ENCODE results near the gene PTPN5. TPM values are rescaled to one million over a fixed set of nuclear protein-coding genes. Genes with fewer than 3 reads are reported as not detected.

Gene PTPN5
- total RNA-seq, 4 donors from 2014 or later, result 0.44 to 1.1 (median 0.56) TPM; not detected in 1

- no peaks in the 10 kb centered on the region for H3K27me3 ChIP-seq
- H3K4me3 ChIP-seq (replicated peaks in 1 of 3), result no peak overlapping the region
- no peaks in the 10 kb centered on the region for H3K36me3 ChIP-seq
- DNase-seq, result peak; percentile 38 to 44
- H3K9me3 ChIP-seq, result no peaks in the 10 kb centered on the region
- WGBS, 2 donors, result 37 to 40% methylated on average over 13 of the region's 13 CpGs
- no peak for TF ChIP-seq POLR2A (IDR thresholded peaks at IDR 0.05)
- TF ChIP-seq, protein P1, sequence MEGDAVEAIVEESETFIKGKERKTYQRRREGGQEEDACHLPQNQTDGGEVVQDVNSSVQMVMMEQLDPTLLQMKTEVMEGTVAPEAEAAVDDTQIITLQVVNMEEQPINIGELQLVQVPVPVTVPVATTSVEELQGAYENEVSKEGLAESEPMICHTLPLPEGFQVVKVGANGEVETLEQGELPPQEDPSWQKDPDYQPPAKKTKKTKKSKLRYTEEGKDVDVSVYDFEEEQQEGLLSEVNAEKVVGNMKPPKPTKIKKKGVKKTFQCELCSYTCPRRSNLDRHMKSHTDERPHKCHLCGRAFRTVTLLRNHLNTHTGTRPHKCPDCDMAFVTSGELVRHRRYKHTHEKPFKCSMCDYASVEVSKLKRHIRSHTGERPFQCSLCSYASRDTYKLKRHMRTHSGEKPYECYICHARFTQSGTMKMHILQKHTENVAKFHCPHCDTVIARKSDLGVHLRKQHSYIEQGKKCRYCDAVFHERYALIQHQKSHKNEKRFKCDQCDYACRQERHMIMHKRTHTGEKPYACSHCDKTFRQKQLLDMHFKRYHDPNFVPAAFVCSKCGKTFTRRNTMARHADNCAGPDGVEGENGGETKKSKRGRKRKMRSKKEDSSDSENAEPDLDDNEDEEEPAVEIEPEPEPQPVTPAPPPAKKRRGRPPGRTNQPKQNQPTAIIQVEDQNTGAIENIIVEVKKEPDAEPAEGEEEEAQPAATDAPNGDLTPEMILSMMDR (IDR thresholded peaks at IDR 0.05), result peak in 4 of 6 experiments; percentile 12 to 54 (median 44)
- intact Hi-C loops (cut with DNase I), result no loop called here
- no peaks in the 10 kb centered on the region for H3K4me1 ChIP-seq
- no peak overlapping the region for H3K27ac ChIP-seq
These were observed 11.0 kb upstream of the PTPN5 start for GRCh38 chr11:18802381-18803257.

DNA sequence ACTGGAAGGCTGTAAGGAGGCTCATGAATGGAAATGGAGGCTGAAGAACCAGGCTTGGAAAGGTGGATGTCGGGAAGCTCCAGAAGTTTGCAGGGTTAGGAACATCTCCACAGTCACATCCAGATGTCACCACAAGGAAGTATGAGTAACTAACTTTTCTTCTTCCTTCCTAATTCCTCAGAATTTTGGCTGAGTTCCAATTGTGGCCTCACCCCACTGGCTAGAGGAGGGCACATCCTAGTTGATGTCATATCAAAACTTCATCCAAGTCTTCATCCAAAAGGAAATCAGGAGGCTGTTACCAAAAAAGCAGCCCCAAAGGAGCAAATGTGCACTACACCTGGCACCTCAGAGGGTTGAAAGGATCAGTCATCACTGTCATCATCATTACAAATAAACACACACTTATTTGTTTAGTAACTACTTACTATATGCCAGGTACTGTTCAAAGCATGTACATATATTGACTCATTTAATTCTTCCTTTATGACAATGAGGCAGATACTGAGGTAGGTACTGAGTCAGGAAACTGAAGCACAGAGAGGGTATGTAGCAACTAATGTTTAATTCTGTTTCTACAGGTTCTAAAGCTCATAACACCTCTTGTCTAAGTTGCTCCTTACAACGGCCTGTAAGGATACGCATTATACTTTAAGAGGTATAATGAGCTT, 7.3 kb upstream of the PTPN5 start:
- Histone ChIP-seq H3K4me1 (no peaks in the 10 kb centered on the region), H3K36me3 (no peaks in the 10 kb centered on the region)

DNA sequence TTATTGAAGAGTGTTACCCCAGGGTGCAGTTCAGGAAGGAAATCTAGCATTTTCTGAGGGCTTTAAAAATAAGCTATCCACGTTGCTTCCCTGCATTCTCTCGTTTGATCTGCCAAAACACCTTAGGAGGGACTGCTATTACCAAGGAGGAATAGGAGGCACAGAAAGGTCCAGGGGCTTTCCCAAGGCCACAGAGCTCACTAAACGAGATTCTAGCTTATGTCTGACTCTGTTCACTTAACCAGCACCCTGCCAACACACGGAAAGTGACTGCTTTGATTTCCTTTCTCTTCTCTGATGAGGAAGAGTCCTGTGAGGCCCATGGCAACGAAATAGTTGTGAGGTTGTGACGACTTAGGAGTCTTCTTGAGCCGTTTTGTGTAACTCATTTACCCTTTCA, 3.4 kb upstream of the PTPN5 start:
- Histone ChIP-seq H3K9me3 (no peaks in the 10 kb centered on the region), H3K27ac (no peak overlapping the region), H3K27me3 (peaks cover 11% of the 10 kb centered on the region), H3K36me3 (no peaks in the 10 kb centered on the region), H3K4me1 (peaks cover 0 to 7% of the 10 kb centered on the region in 2 donors), H3K4me3 (replicated peaks in 1 of 3) (no peak overlapping the region)
- 40 to 41% methylated on average over 7 of the region's 7 CpGs for WGBS, 2 donors
- no peak for DNase-seq
- TF ChIP-seq, protein P1 (IDR thresholded peaks at IDR 0.05), result no peak
- no peak for TF ChIP-seq POLR2A (IDR thresholded peaks at IDR 0.05)
- intact Hi-C loops (cut with DNase I), result no loop called here

More for the DNA sequence above, 7.3 kb upstream of the PTPN5 start:
- no peaks in the 10 kb centered on the region for H3K9me3 ChIP-seq
- intact Hi-C loops (cut with DNase I), result no loop called here
- no peaks in the 10 kb centered on the region for H3K27me3 ChIP-seq
- no peak for DNase-seq
- no peak overlapping the region for H3K27ac ChIP-seq
- WGBS, 2 donors, result 86 to 87% methylated on average over 3 of the region's 3 CpGs
- TF ChIP-seq, protein P1 (IDR thresholded peaks at IDR 0.05), result no peak
- no peak overlapping the region for H3K4me3 ChIP-seq (replicated peaks in 1 of 3)

DNA sequence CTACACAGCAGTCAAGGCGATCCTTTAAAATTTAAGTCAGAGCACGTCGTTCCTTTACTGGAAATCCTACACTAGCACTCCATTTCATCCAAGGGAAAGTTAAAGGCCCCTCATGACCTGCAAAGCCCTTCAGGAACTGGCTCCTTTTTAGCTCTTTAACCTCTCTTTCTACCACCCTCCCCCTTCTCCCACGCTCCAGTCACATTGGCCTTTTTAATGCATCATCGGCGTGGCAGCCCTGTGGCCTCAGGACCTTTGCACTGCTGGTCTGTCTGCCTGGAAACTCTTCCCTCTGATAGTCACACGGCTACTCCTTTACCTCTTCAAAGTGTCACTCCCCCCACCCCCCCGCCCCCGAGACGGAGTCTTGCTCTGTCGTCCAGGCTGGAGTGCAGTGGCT, 1.2 kb upstream of the PTPN5 start:
- intact Hi-C loops (cut with DNase I), result no loop called here
- 60% methylated on average over 11 of the region's 11 CpGs for WGBS, 2 donors
- no peak for DNase-seq
- no peaks in the 10 kb centered on the region for H3K9me3 ChIP-seq
- H3K4me3 ChIP-seq (replicated peaks in 1 of 3), result no peak overlapping the region
- TF ChIP-seq POLR2A (IDR thresholded peaks at IDR 0.05), result no peak
- TF ChIP-seq, protein P1 (IDR thresholded peaks at IDR 0.05), result no peak
- H3K36me3 ChIP-seq, result no peaks in the 10 kb centered on the region
- peaks cover 0 to 7% of the 10 kb centered on the region in 2 donors for H3K4me1 ChIP-seq
- peaks cover 11% of the 10 kb centered on the region for H3K27me3 ChIP-seq
- H3K27ac ChIP-seq, result no peak overlapping the region
